ENCODE results near the gene IGFBP3. TPM values are rescaled to one million over a fixed set of nuclear protein-coding genes. Genes with fewer than 3 reads are reported as not detected.

The IGFBP3 gene
- total RNA-seq, 1 donor from 2014 or later = 46.0 TPM

GRCh38 chr7:45924283-45924682 is 3.2 kb upstream of the IGFBP3 start:
- intact Hi-C loops (cut with micrococcal nuclease) = loop anchor here (5.0 to 10.0 kb wide), 2 partner anchors 428 to 1161 kb away; no protein-coding TSS in a partner anchor
- no peak for DNase-seq
- no peak for ATAC-seq

DNA sequence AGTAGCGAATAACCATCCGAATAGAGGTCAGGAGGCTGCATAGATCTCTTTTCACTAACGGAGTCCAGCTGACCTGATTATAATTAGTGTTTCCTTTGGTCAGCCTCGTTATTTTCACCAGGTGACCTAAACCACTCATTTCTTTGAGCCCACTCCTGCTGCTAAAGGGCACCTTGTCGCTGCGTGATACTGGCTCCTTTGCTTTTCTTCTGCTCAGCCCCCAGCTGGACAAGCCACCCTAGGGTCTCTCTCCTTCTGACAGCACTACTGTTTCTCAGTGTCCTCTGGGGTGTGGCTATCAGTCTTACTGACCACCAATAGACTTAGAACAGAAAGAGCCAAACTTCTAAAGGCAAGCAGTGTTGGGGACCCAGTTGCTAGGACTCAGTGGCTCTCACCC is 2.7 kb upstream of the IGFBP3 start:
- intact Hi-C loops (cut with micrococcal nuclease) = loop anchor here (5.0 to 10.0 kb wide), 2 partner anchors 428 to 1161 kb away; no protein-coding TSS in a partner anchor
- DNase-seq (no peak), ATAC-seq (no peak)

GRCh38 chr7:45923290-45923689 is 2.2 kb upstream of the IGFBP3 start:
- intact Hi-C loops (cut with micrococcal nuclease) = loop anchor here (5.0 to 10.0 kb wide), 2 partner anchors 429 to 1162 kb away; no protein-coding TSS in a partner anchor
- ATAC-seq (peak; percentile 57), DNase-seq (peak; percentile 86)

DNA sequence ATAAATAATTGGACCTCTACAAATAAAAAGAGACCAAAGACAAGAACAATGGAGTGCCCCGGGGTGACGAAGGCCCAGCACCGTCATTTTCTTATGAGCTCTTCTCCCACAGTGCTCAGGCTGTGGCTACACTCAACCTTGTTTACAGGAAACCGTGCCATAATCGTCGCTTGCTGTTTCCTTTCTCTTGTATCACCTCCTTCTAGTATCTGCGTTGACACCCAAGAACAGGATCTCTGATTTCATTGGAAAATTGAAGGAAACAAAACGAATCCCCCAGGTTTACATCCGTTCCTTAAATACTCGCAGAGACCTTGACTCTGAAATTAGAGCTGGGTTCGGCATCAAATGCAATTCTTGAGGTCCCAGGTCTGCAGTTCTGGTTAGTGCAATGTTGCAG is 1.7 kb upstream of the IGFBP3 start:
- DNase-seq (no peak), ATAC-seq (peak; percentile 18)
- intact Hi-C loops (cut with micrococcal nuclease) = loop anchor here (5.0 to 10.0 kb wide), 2 partner anchors 429 to 1162 kb away; no protein-coding TSS in a partner anchor

GRCh38 chr7:45921699-45922519 is 837 bp upstream of the IGFBP3 start:
- peak; percentile 73 for DNase-seq
- intact Hi-C loops (cut with micrococcal nuclease) = loop anchor here (5.0 to 10.0 kb wide), 2 partner anchors 430 to 1163 kb away; no protein-coding TSS in a partner anchor
- ATAC-seq = peak; percentile 51

DNA sequence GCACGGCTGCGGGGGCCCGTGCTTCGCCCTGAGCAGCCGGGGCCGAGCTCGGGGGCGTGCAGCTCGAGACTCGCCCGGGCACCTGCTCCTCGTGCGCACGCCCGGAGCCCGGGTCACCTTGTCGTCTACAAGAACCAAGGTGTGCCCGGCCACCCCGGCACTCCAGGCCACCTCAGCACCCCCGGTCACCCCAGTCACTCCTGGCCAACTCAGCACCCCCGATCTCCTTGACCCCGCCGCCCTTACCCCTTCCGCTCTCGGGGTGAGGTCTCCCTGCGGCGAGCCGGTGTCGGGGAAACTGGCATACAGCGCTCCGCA is 268 bp upstream of the IGFBP3 start:
- DNase-seq (no peak), ATAC-seq (peak; percentile 7)
- intact Hi-C loops (cut with micrococcal nuclease) = loop anchor here (5.0 to 10.0 kb wide), 2 partner anchors 431 to 1163 kb away; no protein-coding TSS in a partner anchor

DNA sequence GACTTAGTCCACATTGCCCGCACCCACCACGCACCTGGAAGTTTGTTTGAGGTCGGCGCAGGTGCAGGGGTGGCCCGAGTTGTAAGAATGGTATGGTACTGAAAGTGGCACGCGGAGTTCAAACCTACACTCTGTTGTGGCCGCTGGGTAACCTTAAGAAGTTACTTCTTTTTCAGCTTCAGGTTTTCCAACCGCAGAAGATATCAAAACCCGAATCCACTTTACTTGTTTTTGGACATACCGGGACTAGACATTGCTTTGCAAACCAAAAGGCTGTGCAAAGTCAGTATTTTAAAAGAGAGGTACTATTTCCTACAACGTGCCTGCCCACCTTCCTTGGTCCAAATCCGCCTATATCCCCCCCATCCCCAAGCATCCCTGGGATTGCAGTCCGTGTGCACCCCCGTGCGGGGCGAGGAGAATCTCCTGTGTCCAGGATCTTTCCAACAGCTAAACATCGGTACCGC is 1.0 kb downstream of the IGFBP3 start:
- intact Hi-C loops (cut with micrococcal nuclease) = loop anchor here (5.0 to 10.0 kb wide), 2 partner anchors 432 to 1165 kb away; no protein-coding TSS in a partner anchor
- ATAC-seq (no peak), DNase-seq (no peak)

DNA sequence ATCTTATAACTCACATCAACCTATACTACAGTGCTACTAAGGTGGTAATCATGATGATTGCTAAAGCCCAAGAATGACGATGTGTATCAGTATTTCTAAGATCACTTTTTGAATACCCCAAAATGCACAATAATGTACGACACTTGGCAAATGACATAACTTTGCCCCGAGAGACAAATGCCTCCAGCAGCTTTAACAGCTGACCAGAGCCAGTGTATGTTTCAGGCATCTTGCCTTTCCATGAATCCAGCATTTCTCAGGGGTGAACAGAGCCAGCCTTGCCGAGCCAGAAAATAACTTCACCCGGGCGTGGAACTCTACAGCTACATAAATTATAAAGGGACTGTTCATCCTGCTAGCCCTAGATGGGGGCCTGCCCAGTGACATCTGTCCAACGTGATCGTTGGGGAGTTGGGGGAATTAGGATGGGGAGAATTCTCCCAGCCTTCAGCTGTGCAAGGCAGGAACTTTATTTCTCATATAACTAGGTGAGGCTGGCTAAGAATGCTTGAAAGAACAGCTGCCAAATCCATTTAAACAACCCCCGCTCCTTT is 1.8 kb downstream of the IGFBP3 start:
- ATAC-seq = no peak

GRCh38 chr7:45918556-45918955 is 2.5 kb downstream of the IGFBP3 start:
- DNase-seq (no peak), ATAC-seq (no peak)
- intact Hi-C loops (cut with micrococcal nuclease) = no loop called here

More for the DNA sequence above, 1.8 kb downstream of the IGFBP3 start:
- intact Hi-C loops (cut with micrococcal nuclease) = no loop called here
- no peak for DNase-seq

- DNase-seq (peak; percentile 88), ATAC-seq (peak; percentile 51)
- intact Hi-C loops (cut with micrococcal nuclease) = no loop called here
Observed at GRCh38 chr7:45917658-45918057, 3.4 kb downstream of the IGFBP3 start.

DNA sequence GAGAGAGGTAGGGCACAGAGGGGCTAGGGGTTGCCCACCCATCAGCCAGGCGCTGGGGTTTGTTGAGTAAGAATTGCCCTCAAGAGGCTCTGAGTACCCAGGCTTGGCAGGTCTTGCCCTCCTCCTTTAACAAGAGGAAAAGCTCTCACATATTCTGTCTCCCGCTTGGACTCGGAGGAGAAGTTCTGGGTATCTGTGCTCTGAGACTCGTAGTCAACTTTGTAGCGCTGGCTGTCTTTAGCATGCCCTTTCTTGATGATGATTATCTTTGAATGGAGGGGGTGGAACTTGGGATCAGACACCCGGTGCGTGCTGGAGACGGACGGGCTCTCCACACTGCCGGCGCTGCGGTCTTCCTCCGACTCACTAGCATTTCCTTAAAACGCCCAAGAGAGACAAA is 4.0 kb downstream of the IGFBP3 start:
- ATAC-seq (no peak), DNase-seq (no peak)
- intact Hi-C loops (cut with micrococcal nuclease) = no loop called here

DNA sequence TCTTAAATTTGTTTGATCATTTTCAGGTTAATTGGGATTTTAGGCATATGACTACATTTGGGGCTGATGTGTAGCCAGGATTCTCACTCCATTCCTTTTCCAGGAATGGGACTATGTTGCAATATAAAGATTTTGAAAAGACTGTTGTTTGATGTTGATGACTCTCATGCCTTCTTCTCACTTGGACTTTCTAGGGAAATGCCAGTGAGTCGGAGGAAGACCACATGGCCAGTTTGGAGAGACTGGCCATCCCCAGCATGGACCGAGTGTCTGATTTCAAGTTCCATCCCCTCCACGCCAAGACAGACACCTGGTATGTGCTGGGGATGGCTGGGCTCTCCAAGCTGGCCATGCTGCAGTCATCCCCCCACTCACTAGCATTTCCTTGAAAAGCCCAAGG is 5.5 kb downstream of the IGFBP3 start:
- intact Hi-C loops (cut with micrococcal nuclease) = no loop called here
- ATAC-seq (no peak), DNase-seq (no peak)

- no peak for DNase-seq
- no peak for ATAC-seq
- intact Hi-C loops (cut with micrococcal nuclease) = no loop called here
Observed at GRCh38 chr7:45914911-45915310, 6.2 kb downstream of the IGFBP3 start.

DNA sequence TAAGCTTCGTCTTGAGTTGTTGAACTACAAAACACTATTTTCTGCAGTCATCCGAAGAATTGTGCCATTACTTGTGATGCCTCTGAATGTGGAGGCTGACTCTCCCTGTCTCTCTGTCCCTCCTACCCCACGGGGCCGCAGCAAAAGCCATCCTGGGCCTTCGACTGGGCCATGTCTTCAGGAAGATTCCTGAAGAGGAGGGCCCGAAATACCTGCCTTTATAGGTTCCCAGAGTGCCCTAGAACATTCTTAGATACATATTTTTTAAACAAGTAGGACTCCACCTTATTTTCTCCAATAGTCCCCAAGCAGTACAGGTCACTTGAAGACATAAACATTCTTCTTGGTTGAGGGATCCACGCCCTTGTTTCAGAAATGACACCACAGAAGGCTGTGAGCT is 8.1 kb downstream of the IGFBP3 start:
- DNase-seq = no peak
- no peak for ATAC-seq
- intact Hi-C loops (cut with micrococcal nuclease) = no loop called here

DNA sequence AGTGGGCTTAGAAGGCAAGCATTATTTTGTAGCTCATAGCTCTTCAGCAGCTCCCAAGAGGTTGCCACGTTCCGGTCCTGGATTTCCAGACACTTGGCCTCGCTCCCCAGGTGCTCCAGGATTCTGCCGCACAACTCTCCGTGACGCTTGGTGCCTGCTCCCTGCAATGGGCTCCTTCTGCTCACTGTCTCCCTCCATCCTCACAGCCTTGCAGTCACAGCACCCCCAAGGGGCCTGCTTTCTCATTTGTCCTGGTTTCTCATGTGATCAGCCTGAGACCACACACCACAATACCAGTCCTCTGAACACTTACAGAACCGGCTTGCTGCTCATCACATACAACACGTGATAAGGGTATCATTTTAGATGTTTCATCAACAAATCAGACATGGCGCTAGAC is 9.8 kb downstream of the IGFBP3 start:
- ATAC-seq = no peak
- intact Hi-C loops (cut with micrococcal nuclease) = no loop called here
- DNase-seq = no peak

GRCh38 chr7:45910855-45911254 is 10.2 kb downstream of the IGFBP3 start:
- no peak for ATAC-seq
- no peak for DNase-seq
- intact Hi-C loops (cut with micrococcal nuclease) = no loop called here

DNA sequence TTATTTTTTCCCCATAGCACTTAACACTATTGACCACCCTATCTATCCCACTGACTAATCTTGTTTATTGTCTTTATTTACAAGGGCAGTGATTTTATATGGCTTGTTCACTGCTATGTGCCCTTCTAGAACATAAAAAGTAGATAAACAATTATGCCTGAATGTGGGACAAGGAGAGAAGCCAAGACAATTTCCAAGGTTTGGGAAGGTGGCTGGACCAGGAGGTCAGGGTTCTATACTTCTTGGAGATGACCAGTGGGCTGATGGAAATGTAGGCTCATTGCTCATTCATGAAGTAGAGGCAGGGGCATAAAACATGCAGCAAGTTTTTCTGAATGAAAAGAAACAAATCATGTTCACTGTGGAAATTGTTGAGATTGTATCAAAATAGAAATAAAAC is 11.5 kb downstream of the IGFBP3 start:
- intact Hi-C loops (cut with micrococcal nuclease) = no loop called here
- DNase-seq (no peak), ATAC-seq (no peak)

DNA sequence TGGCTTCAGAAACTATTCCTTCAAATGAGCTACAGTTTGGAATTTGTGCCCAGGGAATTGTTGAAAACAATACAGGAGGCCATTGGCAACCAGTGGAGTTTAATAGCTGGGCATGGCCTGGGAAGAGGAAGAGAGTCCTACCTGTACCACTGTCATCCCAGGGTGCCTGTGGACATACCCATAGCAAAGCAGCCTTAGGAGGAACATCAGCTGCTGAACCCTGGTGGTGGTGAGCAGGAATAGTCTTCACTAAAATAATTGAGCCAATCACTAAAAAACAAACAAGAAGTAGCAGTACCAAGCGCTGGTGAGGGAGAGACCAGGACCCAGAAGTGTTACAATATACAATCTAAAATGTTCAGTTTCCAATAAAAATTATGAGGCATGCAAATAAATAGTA is 18.3 kb downstream of the IGFBP3 start:
- intact Hi-C loops (cut with micrococcal nuclease) = no loop called here
- ATAC-seq (no peak), DNase-seq (no peak)

DNA sequence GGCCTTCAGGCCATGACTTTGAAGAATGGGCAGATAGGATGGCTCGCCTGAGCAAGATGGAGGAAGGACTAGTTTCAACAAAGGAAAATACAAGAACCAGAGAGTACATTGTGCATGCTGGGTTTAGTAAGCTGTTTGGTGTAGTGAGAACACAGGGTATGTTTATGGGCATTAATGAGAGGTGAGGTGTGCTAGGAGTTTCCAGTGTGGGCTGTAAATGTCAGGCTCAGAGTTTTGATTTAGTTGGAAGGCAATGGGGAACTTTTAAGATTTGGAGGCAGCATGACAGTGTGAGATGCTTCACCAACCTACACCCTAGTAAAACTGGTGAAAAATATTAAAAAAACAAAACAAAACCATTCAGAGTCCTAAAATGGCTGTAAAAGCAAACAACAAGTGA is 19.5 kb downstream of the IGFBP3 start:
- ATAC-seq (no peak), DNase-seq (no peak)
- intact Hi-C loops (cut with micrococcal nuclease) = no loop called here

GRCh38 chr7:45898222-45898621 is 22.9 kb downstream of the IGFBP3 start:
- ATAC-seq = no peak
- intact Hi-C loops (cut with micrococcal nuclease) = no loop called here
- DNase-seq = no peak

Data from left ventricle myocardium superior (tissue), 1 donor.